T-helper 22 cell (primary cell): ENCODE data around the gene SYT1.

Experiments
- DNase-seq: peaks from one replicate; pipeline ENCODE4 v3.0.0-alpha.2; 2020; ENCODE audit warnings: low read depth

Gene SYT1

GRCh38 chr12:78891646-78892353, 27.2 kb downstream of the SYT1 start:
- DNase-seq, result no peak

- DNase-seq, result no peak
These were observed 33.8 kb downstream of the SYT1 start for GRCh38 chr12:78898416-78898815.

GRCh38 chr12:78914859-78915331, 50.3 kb downstream of the SYT1 start:
- DNase-seq, result no peak

- DNase-seq, result no peak
These were observed 52.4 kb downstream of the SYT1 start for GRCh38 chr12:78916845-78917480.

GRCh38 chr12:78917513-78917912, 52.9 kb downstream of the SYT1 start:
- no peak for DNase-seq

- no peak for DNase-seq
These were observed 53.7 kb downstream of the SYT1 start for GRCh38 chr12:78918268-78918667.

- no peak for DNase-seq
These were observed 63.9 kb downstream of the SYT1 start for GRCh38 chr12:78928200-78929074.

- no peak for DNase-seq
These were observed 64.5 kb downstream of the SYT1 start for GRCh38 chr12:78929075-78929418.

- no peak for DNase-seq
These were observed 67.0 kb downstream of the SYT1 start for GRCh38 chr12:78931466-78931990.

- DNase-seq, result no peak
These were observed 68.4 kb downstream of the SYT1 start for GRCh38 chr12:78933014-78933413.

- no peak for DNase-seq
These were observed 73.9 kb downstream of the SYT1 start for GRCh38 chr12:78938341-78939084.

- DNase-seq, result no peak
These were observed 85.0 kb downstream of the SYT1 start for GRCh38 chr12:78949532-78949931.

- no peak for DNase-seq
These were observed 87.4 kb downstream of the SYT1 start for GRCh38 chr12:78951803-78952551.

GRCh38 chr12:78952552-78952929, 88.0 kb downstream of the SYT1 start:
- no peak for DNase-seq

- no peak for DNase-seq
These were observed 94.4 kb downstream of the SYT1 start for GRCh38 chr12:78958941-78959340.

- no peak for DNase-seq
These were observed 95.0 kb downstream of the SYT1 start for GRCh38 chr12:78959556-78959955.

GRCh38 chr12:78961171-78961570, 96.6 kb downstream of the SYT1 start:
- DNase-seq, result no peak

- DNase-seq, result no peak
These were observed 99.1 kb downstream of the SYT1 start for GRCh38 chr12:78963439-78964227.

- no peak for DNase-seq
These were observed 99.9 kb downstream of the SYT1 start for GRCh38 chr12:78964521-78964920.

- DNase-seq, result no peak
These were observed 101.5 kb downstream of the SYT1 start for GRCh38 chr12:78966062-78966461.
